ENCODE measurements around the gene EIF5A.

- no peak for TF ChIP-seq CTCF (IDR thresholded peaks at IDR 0.05)
- TF ChIP-seq POLR2A (IDR thresholded peaks at IDR 0.05), result no peak
Measured at GRCh38 chr17:7334938-7335538, 27.6 kb downstream of the EIF5A start.

Measured in breast epithelium (tissue), 3 donors.